Tibial nerve (tissue), 4 donors: ENCODE data around the gene STN1. TPM values are rescaled to one million over a fixed set of nuclear protein-coding genes. Genes with fewer than 3 reads are reported as not detected.
A peak's percentile ranks its signal among the peaks of the same experiment; 100 is the strongest.

Source experiments
- DNase-seq, 2 donors: peaks; one replicate each; pipeline ENCODE4 v3.0.0-alpha.2; 2019; ENCODE audit warnings: low spot score in 2 of 2
- H3K27ac ChIP-seq, 4 donors: fragments of 200-600 bp; sonication (generic) in 3 of 4; one replicate each; pipeline ENCODE4 v1.5.1; 2017 to 2019; ENCODE audit warnings: mild to moderate bottlenecking in 1 of 4
- H3K27me3 ChIP-seq, 2 donors: fragments of 200-600 bp; sonication (generic) in 1 of 2; one replicate each; pipeline versions ENCODE4 v1.5.1 to v1.6.0; 2017 to 2019
- H3K36me3 ChIP-seq, 3 donors: fragments of 200-600 bp; sonication (generic); one replicate each; pipeline ENCODE4 v1.5.1; 2018 to 2019
- H3K4me1 ChIP-seq, 4 donors: fragments of 200-600 bp; sonication (generic) in 3 of 4; one replicate each; pipeline ENCODE4 v1.5.1; 2017 to 2019
- H3K4me3 ChIP-seq, 4 donors: fragments of 200-600 bp; sonication (generic) in 3 of 4; one replicate each; pipeline ENCODE4 v1.5.1; 2017 to 2019; ENCODE audit warnings: mild to moderate bottlenecking in 1 of 4, moderate library complexity in 1 of 4
- H3K9me3 ChIP-seq, 4 donors: fragments of 200-600 bp; sonication (generic) in 3 of 4; one replicate each; pipeline ENCODE4 v1.5.1; 2017 to 2019
- EP300 ChIP-seq, 2 donors: sonication (generic); formaldehyde crosslinking; IDR thresholded peaks; one replicate each; pipeline ENCODE4 v1.6.1; 2017; ENCODE audit warnings: antibody characterized with exemption in 2 of 2, mild to moderate bottlenecking in 1 of 2
- POLR2A ChIP-seq, 2 donors: fragments of 450-650 bp; IDR thresholded peaks; one replicate each; pipeline ENCODE4 v1.6.1; 2017; ENCODE audit warnings: antibody characterized with exemption in 2 of 2, mild to moderate bottlenecking in 2 of 2, moderate library complexity in 2 of 2
- WGBS, 2 donors: methylation state at CpG; one replicate each; pipeline ENCODE4 v1.1.5; 2018; 5-methylcytosine and 5-hydroxymethylcytosine counted together
- total RNA-seq, 4 donors: library from RNA; depleted of rRNA; stranded (reverse); fragments of >200 nt; gene quantifications; one replicate each; pipeline ENCODE4 v1.1.0, GENCODE V29; 2016
- TF ChIP-seq, protein P1 (sequence below), 5 experiments: fragments of 200-600 bp in 3 of 5; fragments of 450-650 bp in 2 of 5; sonication (generic) in 3 of 5; IDR thresholded peaks; one replicate each; pipeline ENCODE4 v1.5.1; 2016 to 2019; ENCODE audit warnings: antibody characterized with exemption in 5 of 5, mild to moderate bottlenecking in 3 of 5, moderate library complexity in 2 of 5

STN1 gene
- total RNA-seq, 4 donors from 2014 or later, result 12.6 to 26.7 (median 22.1) TPM

DNA sequence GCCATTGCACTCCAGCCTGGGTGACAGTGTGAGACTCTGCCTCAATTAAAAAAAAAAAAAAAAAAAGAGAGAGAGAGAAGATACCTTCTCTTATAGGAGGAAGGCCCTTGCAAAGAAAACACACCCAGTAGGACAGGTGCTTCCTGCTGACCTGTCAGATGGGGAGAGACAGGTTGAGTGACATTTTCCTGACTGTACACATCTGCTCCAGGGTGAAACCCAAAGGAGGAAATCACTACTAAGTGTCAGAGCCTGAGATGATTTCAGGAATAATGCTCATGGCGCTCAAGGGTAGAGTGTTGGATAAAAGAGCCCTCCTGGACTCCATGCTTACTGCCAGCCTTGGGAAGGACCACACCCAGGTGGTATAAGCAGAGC lies 1.7 kb upstream of the STN1 start:
- H3K9me3 ChIP-seq, result no peaks in the 10 kb centered on the region
- no peak for DNase-seq
- peaks cover 0 to 30% (median 17%) of the 10 kb centered on the region in 4 donors for H3K4me1 ChIP-seq
- TF ChIP-seq EP300 (IDR thresholded peaks at IDR 0.05) (no peak), POLR2A (IDR thresholded peaks at IDR 0.05) (no peak)
- TF ChIP-seq, protein P1, sequence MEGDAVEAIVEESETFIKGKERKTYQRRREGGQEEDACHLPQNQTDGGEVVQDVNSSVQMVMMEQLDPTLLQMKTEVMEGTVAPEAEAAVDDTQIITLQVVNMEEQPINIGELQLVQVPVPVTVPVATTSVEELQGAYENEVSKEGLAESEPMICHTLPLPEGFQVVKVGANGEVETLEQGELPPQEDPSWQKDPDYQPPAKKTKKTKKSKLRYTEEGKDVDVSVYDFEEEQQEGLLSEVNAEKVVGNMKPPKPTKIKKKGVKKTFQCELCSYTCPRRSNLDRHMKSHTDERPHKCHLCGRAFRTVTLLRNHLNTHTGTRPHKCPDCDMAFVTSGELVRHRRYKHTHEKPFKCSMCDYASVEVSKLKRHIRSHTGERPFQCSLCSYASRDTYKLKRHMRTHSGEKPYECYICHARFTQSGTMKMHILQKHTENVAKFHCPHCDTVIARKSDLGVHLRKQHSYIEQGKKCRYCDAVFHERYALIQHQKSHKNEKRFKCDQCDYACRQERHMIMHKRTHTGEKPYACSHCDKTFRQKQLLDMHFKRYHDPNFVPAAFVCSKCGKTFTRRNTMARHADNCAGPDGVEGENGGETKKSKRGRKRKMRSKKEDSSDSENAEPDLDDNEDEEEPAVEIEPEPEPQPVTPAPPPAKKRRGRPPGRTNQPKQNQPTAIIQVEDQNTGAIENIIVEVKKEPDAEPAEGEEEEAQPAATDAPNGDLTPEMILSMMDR (IDR thresholded peaks at IDR 0.05), result no peak
- no peak overlapping the region for H3K27ac ChIP-seq
- H3K36me3 ChIP-seq, result peaks cover 0 to 4% (median 0%) of the 10 kb centered on the region in 3 donors
- 94 to 100% methylated on average over 1 of the region's 1 CpG for WGBS, 2 donors
- no peaks in the 10 kb centered on the region for H3K27me3 ChIP-seq
- H3K4me3 ChIP-seq, result no peak overlapping the region

DNA sequence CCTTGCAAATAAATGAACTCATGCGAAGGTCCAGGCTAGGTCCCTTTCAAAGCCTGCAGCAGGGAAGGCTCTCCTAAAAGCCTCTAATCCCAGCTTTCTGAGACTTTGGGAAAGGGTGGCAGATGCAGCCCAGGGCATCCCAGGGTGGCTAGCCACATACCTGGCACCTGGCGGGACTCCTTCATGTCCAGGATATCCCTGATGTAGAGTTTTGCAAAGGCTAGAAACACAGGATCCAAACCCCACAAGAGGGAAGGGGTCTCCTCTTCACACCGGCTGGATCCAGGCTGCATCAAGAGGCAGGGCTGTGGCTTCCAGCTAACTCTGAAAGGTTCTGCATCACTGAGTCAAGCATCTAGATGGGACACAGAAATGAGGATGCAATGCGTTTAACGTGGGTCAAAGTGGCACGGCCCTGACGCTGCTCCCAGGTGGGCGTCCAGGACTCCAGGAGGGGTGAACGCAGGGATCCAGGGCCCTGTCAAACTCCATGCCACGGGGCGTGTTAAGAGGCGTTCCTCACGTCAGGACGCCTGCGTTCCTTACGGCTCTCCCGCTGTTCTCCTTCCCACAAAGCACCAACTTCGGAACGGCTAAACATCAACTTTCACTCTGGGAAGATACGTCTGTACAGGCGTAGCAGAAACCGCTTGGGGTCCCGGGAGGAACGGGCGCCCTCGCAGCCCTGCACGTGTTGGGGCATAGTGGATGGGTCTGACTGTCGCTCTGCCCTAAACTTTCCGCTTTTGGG lies 507 bp downstream of the STN1 start:
- WGBS, 2 donors, result 4% methylated on average over 28 to 29 of the region's 29 CpGs
- Histone ChIP-seq H3K36me3 (peaks cover 0 to 12% (median 0%) of the 10 kb centered on the region in 3 donors), H3K4me3 (peak overlapping the region; percentile 63 to 85 (median 76)), H3K9me3 (no peaks in the 10 kb centered on the region), H3K4me1 (peaks cover 0 to 34% (median 17%) of the 10 kb centered on the region in 4 donors), H3K27ac (peak overlapping the region; percentile 84 to 96 (median 93)), H3K27me3 (no peaks in the 10 kb centered on the region)
- TF ChIP-seq, protein P1 (IDR thresholded peaks at IDR 0.05), result no peak
- TF ChIP-seq POLR2A (IDR thresholded peaks at IDR 0.05) (no peak), EP300 (IDR thresholded peaks at IDR 0.05) (no peak)
- peak in 1 of 2 donors; percentile 24 for DNase-seq

DNA sequence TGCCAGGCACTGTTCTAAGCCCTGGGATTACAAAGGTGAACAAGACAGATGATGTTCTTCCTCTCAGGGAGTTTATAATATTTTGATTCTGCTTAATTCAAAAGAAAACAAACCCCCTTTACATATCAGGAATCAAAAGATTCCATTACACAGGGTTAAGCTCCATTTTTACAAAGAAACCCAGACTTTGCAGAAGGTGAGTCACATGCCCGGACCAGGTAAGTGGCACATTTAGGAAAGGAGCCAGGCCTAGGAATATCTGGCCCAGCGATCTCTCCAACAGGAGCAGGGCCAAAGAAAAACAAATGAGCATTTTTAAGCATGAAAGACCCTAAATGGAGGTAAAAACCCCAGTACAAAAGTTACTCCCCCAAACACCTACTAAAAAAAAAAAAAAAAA lies 1.1 kb downstream of the STN1 start:
- Histone ChIP-seq H3K9me3 (no peaks in the 10 kb centered on the region), H3K4me1 (peaks cover 0 to 34% (median 17%) of the 10 kb centered on the region in 4 donors), H3K27ac (peak overlapping the region in 3 of 4 donors; percentile 91 to 96 (median 95)), H3K27me3 (no peaks in the 10 kb centered on the region), H3K36me3 (peaks cover 0 to 12% (median 0%) of the 10 kb centered on the region in 3 donors), H3K4me3 (peak overlapping the region; percentile 63 to 85 (median 76))
- TF ChIP-seq POLR2A (IDR thresholded peaks at IDR 0.05), result no peak
- TF ChIP-seq EP300 (IDR thresholded peaks at IDR 0.05), result no peak
- TF ChIP-seq, protein P1 (IDR thresholded peaks at IDR 0.05), result no peak
- 55 to 62% methylated on average over 2 of the region's 2 CpGs for WGBS, 2 donors
- DNase-seq, result no peak

DNA sequence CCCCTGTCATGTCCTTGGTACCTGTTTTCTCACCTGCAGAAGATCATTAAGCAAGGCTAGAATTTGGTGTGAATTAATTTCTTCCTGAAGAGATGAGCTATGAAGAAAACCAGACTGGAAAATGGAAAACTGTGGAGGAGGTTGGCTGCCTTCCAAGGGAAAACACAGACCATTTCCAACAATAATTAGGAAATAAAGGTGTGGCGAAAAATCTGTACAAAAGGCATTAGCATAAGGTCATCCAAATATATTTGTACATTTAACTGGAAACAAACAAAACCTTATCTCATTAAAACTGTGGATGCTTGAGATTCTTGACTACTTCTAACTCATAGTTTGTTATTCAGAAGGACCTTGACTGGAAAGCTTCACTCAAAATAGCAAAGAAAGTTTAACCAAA lies 1.7 kb downstream of the STN1 start:
- Histone ChIP-seq H3K27ac (peak overlapping the region in 3 of 4 donors; percentile 91 to 96 (median 95)), H3K4me3 (peak overlapping the region in 3 of 4 donors; percentile 19 to 84 (median 63)), H3K27me3 (no peaks in the 10 kb centered on the region), H3K36me3 (peaks cover 0 to 12% (median 0%) of the 10 kb centered on the region in 3 donors), H3K9me3 (no peaks in the 10 kb centered on the region), H3K4me1 (peaks cover 0 to 37% (median 17%) of the 10 kb centered on the region in 4 donors)
- WGBS, 2 donors, result 14 to 23% methylated on average over 1 of the region's 1 CpG
- no peak for DNase-seq
- TF ChIP-seq EP300 (IDR thresholded peaks at IDR 0.05) (no peak), POLR2A (IDR thresholded peaks at IDR 0.05) (no peak)
- TF ChIP-seq, protein P1 (IDR thresholded peaks at IDR 0.05), result no peak

DNA sequence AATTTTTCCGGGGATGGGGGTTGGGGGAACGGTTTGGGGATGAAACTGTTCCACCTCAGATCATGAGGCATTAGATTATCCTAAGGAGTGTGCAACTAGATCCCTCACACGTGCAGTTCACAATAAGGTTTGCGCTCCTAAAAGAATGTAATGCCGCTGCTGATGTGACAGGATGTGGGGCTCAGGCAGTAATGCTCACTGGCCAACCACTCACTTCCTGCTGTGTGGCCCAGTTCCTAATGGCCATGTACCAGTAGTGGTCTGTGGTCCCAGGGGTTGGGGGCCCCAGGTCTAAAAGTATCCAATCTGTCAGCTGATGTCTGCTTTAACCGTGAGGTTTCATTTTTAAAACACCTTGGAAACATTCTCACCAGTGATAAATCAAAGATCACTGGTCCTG lies 2.2 kb downstream of the STN1 start:
- Histone ChIP-seq H3K9me3 (no peaks in the 10 kb centered on the region), H3K4me1 (peaks cover 0 to 41% (median 19%) of the 10 kb centered on the region in 4 donors), H3K36me3 (peaks cover 0 to 12% (median 0%) of the 10 kb centered on the region in 3 donors), H3K27ac (peak overlapping the region in 3 of 4 donors; percentile 91 to 96 (median 95)), H3K4me3 (peak overlapping the region in 2 of 4 donors; percentile 19 to 84), H3K27me3 (no peaks in the 10 kb centered on the region)
- DNase-seq, result no peak
- WGBS, 2 donors, result 67 to 68% methylated on average over 6 of the region's 6 CpGs
- TF ChIP-seq, protein P1 (IDR thresholded peaks at IDR 0.05), result no peak
- no peak for TF ChIP-seq POLR2A (IDR thresholded peaks at IDR 0.05)
- no peak for TF ChIP-seq EP300 (IDR thresholded peaks at IDR 0.05)
